ENCODE measurements around the gene PEAR1.

GRCh38 chr1:156911577-156912298 lies 18.2 kb downstream of the PEAR1 start:
- no peak for TF ChIP-seq EZH2 (IDR thresholded peaks at IDR 0.05)
- TF ChIP-seq POLR2AphosphoS5 (IDR thresholded peaks at IDR 0.05; ENCODE audit: borderline replicate concordance, low read depth, low read length): no peak
- TF ChIP-seq FOXP2 (optimal IDR thresholded peaks at IDR 0.05; ENCODE audit: control extremely low read depth, extremely low read length, insufficient read depth): no peak
